ENCODE data around the gene CHERP.

CHERP gene

DNA sequence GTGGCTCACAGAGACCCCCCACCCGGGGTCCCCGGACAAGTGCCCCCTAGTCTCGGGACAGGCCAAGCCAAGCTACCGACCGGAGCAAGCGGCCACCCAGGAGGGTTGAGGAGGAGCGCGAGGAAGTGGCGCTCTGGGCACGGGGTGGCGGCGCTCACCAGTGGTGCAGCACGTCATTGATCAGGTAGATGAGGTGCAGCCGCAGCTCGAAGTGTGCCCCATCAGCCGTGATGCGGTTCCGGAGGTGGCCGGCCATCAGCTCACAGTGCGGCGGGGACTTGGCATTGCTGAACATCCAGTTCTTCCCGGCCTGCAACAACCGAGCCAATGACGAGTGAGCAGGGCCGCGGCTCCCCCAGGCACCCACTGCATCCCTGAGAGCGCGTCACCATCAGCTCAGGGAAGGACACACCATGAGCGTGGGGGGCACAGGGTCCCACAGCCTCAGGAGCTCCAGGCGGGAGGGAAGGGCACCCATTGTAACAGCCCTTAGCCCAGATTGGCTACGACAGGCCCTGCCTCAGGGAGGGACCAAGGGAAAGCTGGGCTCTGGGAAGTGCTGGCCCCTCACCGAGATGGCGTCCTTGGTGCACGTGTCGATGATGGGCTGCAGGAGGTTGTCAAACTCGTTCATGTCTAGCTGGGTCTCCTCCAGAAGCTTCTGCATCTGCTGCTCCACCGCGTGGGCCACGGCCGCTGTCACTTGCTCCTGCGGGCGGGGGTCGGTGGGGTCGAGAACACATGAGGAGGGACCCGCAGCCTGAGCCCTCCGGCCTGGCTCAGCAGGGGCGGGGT is 9.6 kb downstream of the CHERP start:
- TF ChIP-seq, protein P1, sequence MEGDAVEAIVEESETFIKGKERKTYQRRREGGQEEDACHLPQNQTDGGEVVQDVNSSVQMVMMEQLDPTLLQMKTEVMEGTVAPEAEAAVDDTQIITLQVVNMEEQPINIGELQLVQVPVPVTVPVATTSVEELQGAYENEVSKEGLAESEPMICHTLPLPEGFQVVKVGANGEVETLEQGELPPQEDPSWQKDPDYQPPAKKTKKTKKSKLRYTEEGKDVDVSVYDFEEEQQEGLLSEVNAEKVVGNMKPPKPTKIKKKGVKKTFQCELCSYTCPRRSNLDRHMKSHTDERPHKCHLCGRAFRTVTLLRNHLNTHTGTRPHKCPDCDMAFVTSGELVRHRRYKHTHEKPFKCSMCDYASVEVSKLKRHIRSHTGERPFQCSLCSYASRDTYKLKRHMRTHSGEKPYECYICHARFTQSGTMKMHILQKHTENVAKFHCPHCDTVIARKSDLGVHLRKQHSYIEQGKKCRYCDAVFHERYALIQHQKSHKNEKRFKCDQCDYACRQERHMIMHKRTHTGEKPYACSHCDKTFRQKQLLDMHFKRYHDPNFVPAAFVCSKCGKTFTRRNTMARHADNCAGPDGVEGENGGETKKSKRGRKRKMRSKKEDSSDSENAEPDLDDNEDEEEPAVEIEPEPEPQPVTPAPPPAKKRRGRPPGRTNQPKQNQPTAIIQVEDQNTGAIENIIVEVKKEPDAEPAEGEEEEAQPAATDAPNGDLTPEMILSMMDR (IDR thresholded peaks at IDR 0.05; ENCODE audit: control insufficient read depth, insufficient read depth, low read depth, low read length, missing control alignments): no peak
- no peak overlapping the region for H3K4me3 ChIP-seq (ENCODE audit: control insufficient read depth, low read depth, low read length)
- DNase-seq (ENCODE audit: low read depth): no peak

- H3K4me3 ChIP-seq (ENCODE audit: control insufficient read depth, low read depth, low read length): no peak overlapping the region
- no peak for DNase-seq (ENCODE audit: low read depth)
- TF ChIP-seq, protein P1 (IDR thresholded peaks at IDR 0.05; ENCODE audit: control insufficient read depth, insufficient read depth, low read depth, low read length, missing control alignments): no peak
These were observed 10.9 kb downstream of the CHERP start for GRCh38 chr19:16531380-16531669.

DNA sequence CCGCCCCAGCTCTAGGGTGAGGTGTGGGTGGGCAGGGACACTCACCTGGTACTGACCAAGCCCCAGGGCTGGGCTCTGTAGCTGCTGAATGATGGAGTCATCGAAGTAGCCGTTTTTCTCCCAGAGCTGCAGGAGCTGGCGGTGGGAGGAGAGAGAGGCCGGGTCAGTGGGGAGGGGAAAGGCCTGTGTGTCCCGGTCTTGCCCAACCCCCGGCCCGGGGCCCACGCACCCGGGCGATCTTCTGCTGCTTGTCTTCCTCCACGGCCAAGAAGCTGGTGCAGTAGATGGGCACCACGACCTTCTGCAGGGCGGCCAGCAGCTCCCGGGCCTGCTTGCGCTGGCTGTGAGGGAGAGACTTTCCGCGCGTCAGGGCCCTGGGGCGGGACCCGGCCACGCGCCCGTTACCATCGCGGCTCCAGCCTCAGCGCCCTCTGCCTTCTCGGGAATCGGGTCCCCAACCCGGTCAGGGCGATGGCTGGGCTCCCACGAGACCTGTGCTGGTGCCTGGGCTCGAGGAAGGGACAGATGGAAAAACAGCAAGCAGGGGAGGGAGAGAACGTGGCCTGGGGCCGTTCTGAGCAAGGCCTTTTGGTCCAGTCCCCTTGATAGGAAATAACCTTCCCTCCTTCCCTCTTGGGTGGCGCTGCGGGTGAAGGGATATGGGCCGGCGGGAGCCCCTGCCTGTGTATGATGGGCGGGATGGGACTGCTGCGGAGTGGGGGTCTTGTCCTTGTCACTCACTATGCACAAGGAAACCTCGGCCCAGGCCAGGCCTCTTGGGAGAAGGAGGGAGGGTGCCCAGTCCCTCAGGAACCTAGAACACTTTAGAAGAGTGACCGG is 11.5 kb downstream of the CHERP start:
- TF ChIP-seq, protein P1 (IDR thresholded peaks at IDR 0.05; ENCODE audit: control insufficient read depth, insufficient read depth, low read depth, low read length, missing control alignments): no peak
- H3K4me3 ChIP-seq (ENCODE audit: control insufficient read depth, low read depth, low read length): no peak overlapping the region
- DNase-seq (ENCODE audit: low read depth): no peak

DNA sequence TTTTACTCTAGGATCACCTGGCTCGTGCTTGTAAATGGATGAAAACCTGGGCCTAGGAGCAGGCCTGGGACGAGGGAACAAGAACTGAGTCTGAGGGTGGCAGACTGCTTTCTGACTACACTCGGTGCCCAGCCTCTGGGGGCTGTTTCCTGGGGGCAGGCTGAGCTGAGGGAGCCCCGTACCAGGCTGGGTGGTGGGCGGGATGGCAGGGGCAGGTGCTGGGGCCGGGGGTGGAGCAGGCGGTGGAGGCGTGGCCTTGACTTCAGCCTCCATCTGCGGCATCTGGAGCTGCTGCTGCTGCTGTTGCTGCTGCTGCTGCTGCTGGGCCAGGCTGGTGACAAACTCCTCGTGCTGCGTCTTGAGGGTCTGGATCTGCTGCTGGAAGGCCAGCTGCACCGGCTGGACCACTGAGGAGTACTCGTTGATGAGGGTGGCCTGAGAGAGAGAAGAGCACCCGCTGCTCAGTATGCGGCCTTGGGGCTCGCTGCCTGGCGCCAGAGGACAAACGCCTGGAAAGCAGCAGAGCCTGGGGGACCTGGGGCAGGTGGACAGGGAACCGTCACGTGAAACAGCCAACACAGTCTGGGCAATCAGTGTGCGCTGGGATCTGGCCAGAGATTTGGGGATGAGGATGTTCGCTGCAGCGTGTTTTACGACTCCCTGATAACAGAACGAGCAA is 12.6 kb downstream of the CHERP start:
- no peak overlapping the region for H3K4me3 ChIP-seq (ENCODE audit: control insufficient read depth, low read depth, low read length)
- DNase-seq (ENCODE audit: low read depth): no peak
- TF ChIP-seq, protein P1 (IDR thresholded peaks at IDR 0.05; ENCODE audit: control insufficient read depth, insufficient read depth, low read depth, low read length, missing control alignments): no peak

- TF ChIP-seq, protein P1 (IDR thresholded peaks at IDR 0.05; ENCODE audit: control insufficient read depth, insufficient read depth, low read depth, low read length, missing control alignments): peak; percentile 32
- no peak for DNase-seq (ENCODE audit: low read depth)
These were observed 14.2 kb downstream of the CHERP start for GRCh38 chr19:16527971-16528521.

GRCh38 chr19:16527334-16527935 is 14.8 kb downstream of the CHERP start:
- H3K4me3 ChIP-seq (ENCODE audit: control insufficient read depth, low read depth, low read length): no peak overlapping the region
- no peak for DNase-seq (ENCODE audit: low read depth)
- TF ChIP-seq, protein P1 (IDR thresholded peaks at IDR 0.05; ENCODE audit: control insufficient read depth, insufficient read depth, low read depth, low read length, missing control alignments): no peak

More at GRCh38 chr19:16527971-16528521, 14.2 kb downstream of the CHERP start:
- H3K4me3 ChIP-seq (ENCODE audit: control insufficient read depth, low read depth, low read length): no peak overlapping the region
